Stimulated activated naive B cell treated with anti-CD40 and anti-IgM and Interleukin-4, amounts not matched to agents 10 μg/mL and 1 μg/mL and 100 μg/mL, for 72 hours (primary cell): Measurements from ENCODE around the gene SIAH2.
"Not testable (repeated sequence)": the region's sequence is repeated elsewhere in the genome, so short reads cannot be mapped to it uniquely, and the experiment has no call there.

Experiments
- ATAC-seq, 2 donors: fragments of 150-1000 bp; cut with Tn5 transposase; replicated peaks; 2 replicates each; pipeline ENCODE4 v1.10.0; 2021; ENCODE audit warnings: moderate library complexity in 1 of 2
- DNase-seq: peaks from one replicate; pipeline ENCODE4 v3.0.0; 2021
- H3K27ac Mint-ChIP-seq: one replicate; pipeline ENCODE4 v1.8.0; 2022; ENCODE audit warnings: mild to moderate bottlenecking, mixed read lengths
- H3K27me3 Mint-ChIP-seq, 2 donors: one replicate each; pipeline ENCODE4 v1.8.0; 2022; ENCODE audit warnings: mixed read lengths in 2 of 2
- H3K36me3 Mint-ChIP-seq, 2 donors: one replicate each; pipeline ENCODE4 v1.8.0; 2022; ENCODE audit warnings: mixed read lengths in 2 of 2, mild to moderate bottlenecking in 1 of 2
- H3K4me1 Mint-ChIP-seq, 2 donors: one replicate each; pipeline ENCODE4 v1.8.0; 2022; ENCODE audit warnings: mixed read lengths in 2 of 2, mild to moderate bottlenecking in 1 of 2
- H3K4me3 Mint-ChIP-seq, 2 donors: one replicate each; pipeline ENCODE4 v1.8.0; 2022; ENCODE audit warnings: mild to moderate bottlenecking in 2 of 2, mixed read lengths in 2 of 2, moderate library complexity in 1 of 2
- H3K9me3 Mint-ChIP-seq, 2 donors: one replicate each; pipeline ENCODE4 v1.8.0; 2022; ENCODE audit warnings: mixed read lengths in 2 of 2, mild to moderate bottlenecking in 1 of 2

The SIAH2 gene

GRCh38 chr3:150763122-150763840 lies at the start of gene SIAH2:
TSS of gene SIAH2 (minus strand) at chr3:150763169. CDS start at chr3:150762849, 320 bp downstream.
- H3K27me3 Mint-ChIP-seq = no peaks in the 10 kb centered on the region
- no peaks in the 10 kb centered on the region for H3K9me3 Mint-ChIP-seq
- H3K4me3 Mint-ChIP-seq = peak within 1 kb of the TSS; percentile 96 to 100
- DNase-seq (peak; percentile 88), ATAC-seq (peak; percentile 61 to 67)
- H3K4me1 Mint-ChIP-seq = peaks cover 32 to 59% of the 10 kb centered on the region in 2 donors
- H3K36me3 Mint-ChIP-seq = peaks cover 30 to 50% of the 10 kb centered on the region in 2 donors
- H3K27ac Mint-ChIP-seq = peak within 1 kb of the TSS; percentile 100

GRCh38 chr3:150811984-150812383 lies 49.0 kb upstream of the SIAH2 start:
- peaks cover 4 to 8% of the 10 kb centered on the region in 2 donors for H3K27me3 Mint-ChIP-seq
- ATAC-seq (no peak), DNase-seq (no peak)
- H3K4me1 Mint-ChIP-seq = no peaks in the 10 kb centered on the region
- H3K4me3 Mint-ChIP-seq = no peak overlapping the region
- no peak overlapping the region for H3K27ac Mint-ChIP-seq
- peaks cover 0 to 1% of the 10 kb centered on the region in 2 donors for H3K36me3 Mint-ChIP-seq
- H3K9me3 Mint-ChIP-seq = no peaks in the 10 kb centered on the region

- DNase-seq (no peak), ATAC-seq (no peak)
- Mint-ChIP-seq H3K36me3 (peaks cover 0 to 1% of the 10 kb centered on the region in 2 donors), H3K4me3 (no peak overlapping the region), H3K9me3 (no peaks in the 10 kb centered on the region), H3K4me1 (no peaks in the 10 kb centered on the region), H3K27me3 (peaks cover 4 to 8% of the 10 kb centered on the region in 2 donors), H3K27ac (no peak overlapping the region)
Measured at GRCh38 chr3:150810641-150811040, 47.7 kb upstream of the SIAH2 start.

- Mint-ChIP-seq H3K4me3 (no peak overlapping the region), H3K27ac (no peak overlapping the region), H3K36me3 (peaks cover 0 to 1% of the 10 kb centered on the region in 2 donors), H3K27me3 (peaks cover 4 to 7% of the 10 kb centered on the region in 2 donors), H3K4me1 (no peaks in the 10 kb centered on the region), H3K9me3 (no peaks in the 10 kb centered on the region)
- no peak for DNase-seq
- ATAC-seq = no peak
Measured at GRCh38 chr3:150806185-150806835, 43.3 kb upstream of the SIAH2 start.

GRCh38 chr3:150805354-150805753 lies 42.4 kb upstream of the SIAH2 start:
- ATAC-seq (no peak), DNase-seq (no peak)
- H3K27me3 Mint-ChIP-seq = peaks cover 7% of the 10 kb centered on the region in 2 donors
- H3K4me3 Mint-ChIP-seq = no peak overlapping the region
- no peak overlapping the region for H3K27ac Mint-ChIP-seq
- no peaks in the 10 kb centered on the region for H3K4me1 Mint-ChIP-seq
- peaks cover 0 to under 1% of the 10 kb centered on the region in 2 donors for H3K36me3 Mint-ChIP-seq
- no peaks in the 10 kb centered on the region for H3K9me3 Mint-ChIP-seq

- Mint-ChIP-seq H3K4me3 (no peak overlapping the region), H3K36me3 (no peaks in the 10 kb centered on the region), H3K4me1 (peaks cover under 1 to 2% of the 10 kb centered on the region in 2 donors), H3K9me3 (no peaks in the 10 kb centered on the region), H3K27ac (no peak overlapping the region), H3K27me3 (peaks cover 5 to 11% of the 10 kb centered on the region in 2 donors)
- no peak for DNase-seq
- no peak for ATAC-seq
Measured at GRCh38 chr3:150803440-150803985, 40.5 kb upstream of the SIAH2 start.

- no peak for ATAC-seq
- Mint-ChIP-seq H3K9me3 (peaks cover 4 to 7% of the 10 kb centered on the region in 2 donors), H3K27ac (no peak overlapping the region)
Measured at GRCh38 chr3:150800722-150801121, 37.8 kb upstream of the SIAH2 start.

GRCh38 chr3:150798122-150798618 lies 35.2 kb upstream of the SIAH2 start:
- H3K4me3 Mint-ChIP-seq = no peak overlapping the region
- no peak for DNase-seq

More at GRCh38 chr3:150800722-150801121, 37.8 kb upstream of the SIAH2 start:
- Mint-ChIP-seq H3K27me3 (peaks cover 5 to 11% of the 10 kb centered on the region in 2 donors), H3K4me1 (peaks cover 9 to 10% of the 10 kb centered on the region in 2 donors), H3K36me3 (no peaks in the 10 kb centered on the region), H3K4me3 (no peak overlapping the region)
- no peak for DNase-seq

GRCh38 chr3:150797155-150797554 lies 34.2 kb upstream of the SIAH2 start:
- H3K4me3 Mint-ChIP-seq = no peak overlapping the region
- DNase-seq (no peak), ATAC-seq (no peak)
- peaks cover 5% of the 10 kb centered on the region in 2 donors for H3K27me3 Mint-ChIP-seq
- H3K27ac Mint-ChIP-seq = no peak overlapping the region
- peaks cover 4 to 7% of the 10 kb centered on the region in 2 donors for H3K9me3 Mint-ChIP-seq
- no peaks in the 10 kb centered on the region for H3K36me3 Mint-ChIP-seq
- peaks cover 9 to 12% of the 10 kb centered on the region in 2 donors for H3K4me1 Mint-ChIP-seq

More at GRCh38 chr3:150798122-150798618, 35.2 kb upstream of the SIAH2 start:
- no peak overlapping the region for H3K27ac Mint-ChIP-seq
- H3K4me1 Mint-ChIP-seq = peaks cover 9 to 10% of the 10 kb centered on the region in 2 donors
- H3K27me3 Mint-ChIP-seq = peaks cover 5% of the 10 kb centered on the region in 2 donors
- ATAC-seq = peak; percentile 38 to 56
- peaks cover 4 to 7% of the 10 kb centered on the region in 2 donors for H3K9me3 Mint-ChIP-seq
- H3K36me3 Mint-ChIP-seq = no peaks in the 10 kb centered on the region

- not testable (repeated sequence) for H3K9me3 Mint-ChIP-seq, H3K36me3 Mint-ChIP-seq, H3K4me3 Mint-ChIP-seq, H3K27me3 Mint-ChIP-seq, DNase-seq, ATAC-seq, H3K27ac Mint-ChIP-seq
- H3K4me1 Mint-ChIP-seq = peaks cover 9 to 15% of the 10 kb centered on the region in 2 donors
Measured at GRCh38 chr3:150796527-150796926, 33.6 kb upstream of the SIAH2 start.

GRCh38 chr3:150793641-150794040 lies 30.7 kb upstream of the SIAH2 start:
- H3K4me3 Mint-ChIP-seq = no peak overlapping the region
- DNase-seq = no peak
- no peaks in the 10 kb centered on the region for H3K27me3 Mint-ChIP-seq
- no peaks in the 10 kb centered on the region for H3K36me3 Mint-ChIP-seq
- peaks cover 4 to 7% of the 10 kb centered on the region in 2 donors for H3K9me3 Mint-ChIP-seq
- H3K27ac Mint-ChIP-seq = no peak overlapping the region
- no peak for ATAC-seq
- peaks cover 22 to 32% of the 10 kb centered on the region in 2 donors for H3K4me1 Mint-ChIP-seq

GRCh38 chr3:150790629-150791028 lies 27.7 kb upstream of the SIAH2 start:
- H3K4me1 Mint-ChIP-seq = peaks cover 21 to 35% of the 10 kb centered on the region in 2 donors
- no peaks in the 10 kb centered on the region for H3K9me3 Mint-ChIP-seq
- H3K4me3 Mint-ChIP-seq = peak overlapping the region in 1 of 2 donors; percentile 19
- H3K36me3 Mint-ChIP-seq = no peaks in the 10 kb centered on the region
- ATAC-seq (no peak), DNase-seq (no peak)
- no peaks in the 10 kb centered on the region for H3K27me3 Mint-ChIP-seq
- no peak overlapping the region for H3K27ac Mint-ChIP-seq

- no peak overlapping the region for H3K27ac Mint-ChIP-seq
- H3K27me3 Mint-ChIP-seq = no peaks in the 10 kb centered on the region
- DNase-seq (no peak), ATAC-seq (no peak)
- H3K4me3 Mint-ChIP-seq = no peak overlapping the region
- peaks cover 21 to 36% of the 10 kb centered on the region in 2 donors for H3K4me1 Mint-ChIP-seq
- H3K9me3 Mint-ChIP-seq = no peaks in the 10 kb centered on the region
- H3K36me3 Mint-ChIP-seq = no peaks in the 10 kb centered on the region
Measured at GRCh38 chr3:150789451-150789850, 26.5 kb upstream of the SIAH2 start.

- Mint-ChIP-seq H3K36me3 (no peaks in the 10 kb centered on the region), H3K27me3 (no peaks in the 10 kb centered on the region), H3K4me1 (peaks cover 21 to 42% of the 10 kb centered on the region in 2 donors), H3K27ac (no peak overlapping the region), H3K9me3 (no peaks in the 10 kb centered on the region), H3K4me3 (peak overlapping the region in 1 of 2 donors; percentile 2)
- ATAC-seq (peak; percentile 78 to 86), DNase-seq (peak; percentile 54)
Measured at GRCh38 chr3:150787741-150788370, 24.9 kb upstream of the SIAH2 start.
